ENCODE data around the gene ERBB4.

The ERBB4 gene

GRCh38 chr2:212276813-212277212 lies 261.8 kb downstream of the ERBB4 start:
- TF ChIP-seq CTCF (IDR thresholded peaks at IDR 0.05; ENCODE audit: low read depth, low read length, missing control alignments): no peak
- no peak overlapping the region for H3K4me3 ChIP-seq (replicated peaks; ENCODE audit: low read depth, low read length)
- no peak for DNase-seq (ENCODE audit: extremely low read depth, low read depth)

GRCh38 chr2:212274215-212274614 lies 264.4 kb downstream of the ERBB4 start:
- H3K4me3 ChIP-seq (replicated peaks; ENCODE audit: low read depth, low read length): no peak overlapping the region
- TF ChIP-seq CTCF (IDR thresholded peaks at IDR 0.05; ENCODE audit: low read depth, low read length, missing control alignments): no peak
- no peak for DNase-seq (ENCODE audit: extremely low read depth, low read depth)

GRCh38 chr2:212271583-212271982 lies 267.0 kb downstream of the ERBB4 start:
- H3K4me3 ChIP-seq (replicated peaks; ENCODE audit: low read depth, low read length): no peak overlapping the region
- DNase-seq (ENCODE audit: extremely low read depth, low read depth): no peak

GRCh38 chr2:212269005-212269404 lies 269.6 kb downstream of the ERBB4 start:
- no peak overlapping the region for H3K4me3 ChIP-seq (replicated peaks; ENCODE audit: low read depth, low read length)
- no peak for DNase-seq (ENCODE audit: extremely low read depth, low read depth)
- TF ChIP-seq CTCF (IDR thresholded peaks at IDR 0.05; ENCODE audit: low read depth, low read length, missing control alignments): no peak

More at GRCh38 chr2:212271583-212271982, 267.0 kb downstream of the ERBB4 start:
- TF ChIP-seq CTCF (IDR thresholded peaks at IDR 0.05; ENCODE audit: low read depth, low read length, missing control alignments): no peak

- TF ChIP-seq CTCF (IDR thresholded peaks at IDR 0.05; ENCODE audit: low read depth, low read length, missing control alignments): no peak
- DNase-seq (ENCODE audit: extremely low read depth, low read depth): no peak
- no peak overlapping the region for H3K4me3 ChIP-seq (replicated peaks; ENCODE audit: low read depth, low read length)
Measured at GRCh38 chr2:212266297-212266696, 272.3 kb downstream of the ERBB4 start.

GRCh38 chr2:212265777-212266176 lies 272.8 kb downstream of the ERBB4 start:
- no peak for DNase-seq (ENCODE audit: extremely low read depth, low read depth)

More at GRCh38 chr2:212265777-212266176, 272.8 kb downstream of the ERBB4 start:
- H3K4me3 ChIP-seq (replicated peaks; ENCODE audit: low read depth, low read length): no peak overlapping the region
- no peak for TF ChIP-seq CTCF (IDR thresholded peaks at IDR 0.05; ENCODE audit: low read depth, low read length, missing control alignments)
